ENCODE data around the gene HEXD.

- no peak for TF ChIP-seq EZH2phosphoT487 (IDR thresholded peaks at IDR 0.05; ENCODE audit: insufficient read depth, low read depth)
- no peak for TF ChIP-seq EZH2 (IDR thresholded peaks at IDR 0.05; ENCODE audit: insufficient read depth, poor library complexity, severe bottlenecking)
Observed at GRCh38 chr17:82470065-82470464, 51.9 kb downstream of the HEXD start.
